Inflammatory macrophage treated with lipopolysaccharide for 4 hours (primary cell): Measurements from ENCODE around the gene SNX25.
"Not testable (repeated sequence)": the region's sequence is repeated elsewhere in the genome, so short reads cannot be mapped to it uniquely, and the experiment has no call there.

Experiments used
- DNase-seq: peaks from one replicate; pipeline ENCODE4 v3.0.0-alpha.2; 2020

Gene SNX25

GRCh38 chr4:185311113-185311888 is 101.9 kb downstream of the SNX25 start:
- DNase-seq, result no peak

DNA sequence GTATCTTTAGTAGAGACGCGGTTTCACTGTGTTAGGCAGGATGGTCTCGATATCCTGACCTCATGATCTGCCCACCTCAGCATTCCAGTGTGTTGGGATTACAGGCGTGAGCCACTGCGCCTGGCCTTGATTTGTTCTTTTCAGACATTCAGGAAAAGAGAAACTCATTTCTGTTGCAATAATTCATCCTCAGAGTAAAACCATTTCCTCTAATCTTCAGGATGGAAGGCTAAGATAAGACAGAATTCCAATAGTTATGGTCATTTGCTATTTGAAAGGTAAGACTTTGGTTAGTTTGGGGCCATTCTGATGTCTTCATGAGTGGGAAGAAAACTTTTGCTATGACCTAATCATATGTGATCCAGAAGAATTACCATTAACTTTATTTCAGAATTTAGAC is 103.3 kb downstream of the SNX25 start:
- DNase-seq, result no peak

DNA sequence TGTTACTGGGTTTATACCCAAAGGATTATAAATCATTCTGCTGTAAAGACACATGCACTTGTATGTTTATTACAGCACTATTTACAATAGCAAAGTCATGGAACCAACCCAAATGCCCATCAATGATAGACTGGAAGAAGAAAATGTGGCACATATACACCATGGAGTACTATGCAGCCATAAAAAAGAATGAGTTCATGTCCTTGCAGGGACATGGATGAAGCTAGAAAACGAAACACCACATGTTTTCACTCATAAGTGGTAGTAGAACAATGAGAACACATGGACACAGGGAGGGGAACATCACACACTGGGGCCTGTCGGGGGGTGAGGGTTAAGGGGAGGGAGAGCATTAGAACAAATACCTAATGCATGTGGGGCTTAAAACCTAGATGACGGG is 108.1 kb downstream of the SNX25 start:
- DNase-seq, result not testable (repeated sequence)

DNA sequence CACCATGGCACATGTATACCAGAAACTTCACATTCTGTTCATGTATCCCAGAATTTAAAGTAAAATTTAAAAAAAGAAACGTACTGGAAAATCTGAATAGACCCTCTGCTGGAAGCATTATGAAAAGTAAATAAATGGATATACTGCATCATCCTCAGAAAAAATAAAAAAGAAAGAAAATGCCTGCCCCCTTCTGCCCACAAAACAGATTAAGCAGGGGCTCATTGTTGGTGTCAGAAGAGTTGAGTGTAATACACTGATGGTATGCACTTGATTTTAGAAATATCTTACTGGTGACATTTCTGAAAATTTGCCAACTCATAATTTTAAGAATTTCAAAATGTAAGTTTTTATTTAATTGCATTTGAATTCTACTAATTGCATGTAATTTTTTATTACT is 108.5 kb downstream of the SNX25 start:
- no peak for DNase-seq

GRCh38 chr4:185318679-185319078 is 109.3 kb downstream of the SNX25 start:
- DNase-seq, result no peak

- DNase-seq, result no peak
Observed at GRCh38 chr4:185322803-185323202, 113.4 kb downstream of the SNX25 start.

DNA sequence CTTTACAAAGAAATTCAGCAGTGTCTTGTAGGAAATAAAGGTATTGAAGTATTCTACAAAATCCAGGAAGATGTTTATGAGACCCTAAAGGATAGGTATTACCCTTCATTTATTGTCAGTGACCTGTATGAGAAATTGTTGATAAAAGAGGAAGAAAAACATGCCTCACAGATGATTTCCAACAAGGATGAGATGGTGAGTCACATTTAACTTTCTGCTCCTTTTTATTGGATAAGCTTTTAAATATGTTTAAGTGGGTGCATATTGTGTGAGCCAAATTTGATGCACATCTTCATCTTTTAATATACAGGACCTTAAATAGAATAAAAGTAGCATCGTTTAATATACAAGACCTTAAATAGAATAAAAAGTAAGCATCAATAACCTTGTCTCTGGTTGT is 114.2 kb downstream of the SNX25 start:
- DNase-seq, result no peak

DNA sequence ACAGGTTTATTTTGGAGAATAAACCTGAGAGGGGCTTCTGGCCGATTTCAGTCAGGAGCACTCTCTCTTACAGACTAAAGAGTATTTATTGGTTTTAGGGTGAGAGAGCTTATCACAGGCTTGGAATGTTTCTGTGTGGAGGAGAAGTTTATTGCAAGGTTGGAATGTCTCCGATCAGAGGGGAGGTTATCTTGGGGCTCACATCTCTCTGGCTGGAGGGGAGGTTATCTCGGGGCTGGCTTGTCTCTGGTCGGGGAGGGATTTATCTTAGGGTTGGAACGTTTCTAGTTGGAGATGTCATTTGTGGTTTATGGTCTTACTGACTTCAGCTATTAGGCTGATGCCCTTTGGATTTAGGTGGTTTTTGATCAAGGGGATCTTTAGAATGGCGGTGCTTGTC is 115.0 kb downstream of the SNX25 start:
- not testable (repeated sequence) for DNase-seq

DNA sequence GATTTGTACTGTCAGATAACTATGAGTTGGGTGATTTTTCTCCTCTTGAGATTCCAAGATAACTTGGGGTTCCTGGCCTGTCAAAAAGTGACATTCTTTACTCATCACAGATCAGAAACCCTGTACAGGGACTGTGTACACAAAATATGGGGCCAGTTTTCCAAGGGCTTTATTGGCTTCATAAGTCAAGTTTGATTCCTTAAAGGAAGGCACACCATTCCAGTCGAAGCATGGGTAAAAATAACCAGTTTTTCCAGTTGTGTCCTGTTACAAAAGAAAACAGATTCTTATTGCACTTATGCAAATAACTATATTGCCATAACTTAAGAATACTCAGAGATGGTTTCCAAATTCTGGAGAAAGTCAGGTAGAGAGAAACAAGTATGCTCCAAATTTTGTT is 116.3 kb downstream of the SNX25 start:
- DNase-seq, result not testable (repeated sequence)

DNA sequence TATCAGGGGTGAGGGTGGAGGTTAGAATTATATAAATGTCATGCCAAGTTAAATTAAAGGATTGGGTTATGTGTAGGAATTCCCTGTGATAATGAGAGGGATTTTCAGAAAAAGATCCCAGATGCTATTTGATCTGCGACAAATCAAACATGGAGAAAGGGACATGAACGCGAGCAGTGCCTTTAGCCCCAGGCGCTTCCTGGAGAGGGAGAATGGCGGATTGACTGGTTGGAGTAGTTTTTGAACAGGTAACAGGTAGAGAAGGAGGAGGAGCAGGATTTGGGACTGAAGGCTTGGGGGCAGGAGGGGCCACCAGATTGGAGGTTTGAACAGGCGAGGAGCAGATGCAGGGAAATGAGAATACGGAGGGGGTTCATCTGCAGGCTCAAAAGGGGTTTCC is 119.2 kb downstream of the SNX25 start:
- no peak for DNase-seq

DNA sequence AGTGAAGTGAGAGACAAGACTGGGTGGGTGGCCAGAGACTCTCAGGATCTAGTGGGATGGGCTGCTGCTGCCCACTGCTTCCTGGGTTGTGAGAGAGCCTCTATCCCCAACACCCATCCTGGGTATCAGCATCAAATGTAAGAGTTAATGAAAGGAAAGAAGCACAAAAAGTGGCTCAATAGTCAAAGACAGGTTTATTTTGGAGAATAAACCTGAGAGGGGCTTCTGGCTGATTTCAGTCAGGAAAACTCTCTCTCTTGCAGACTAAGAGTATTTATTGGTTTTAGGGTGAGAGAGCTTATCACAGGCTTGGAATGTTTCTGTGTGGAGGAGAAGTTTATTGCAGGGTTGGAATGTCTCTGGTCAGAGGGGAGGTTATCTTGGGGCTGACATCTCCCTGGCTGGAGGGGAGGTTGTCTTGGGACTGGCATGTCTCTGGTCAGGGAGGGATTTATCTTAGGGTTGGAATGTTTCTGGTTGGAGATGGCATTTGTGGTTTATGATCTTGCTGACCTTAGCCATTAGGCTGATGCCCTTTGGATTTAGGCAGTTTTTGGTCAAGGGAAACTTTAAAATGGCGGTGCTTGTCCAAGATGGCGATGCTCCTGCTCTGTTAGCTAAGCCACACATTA is 120.6 kb downstream of the SNX25 start:
- DNase-seq, result not testable (repeated sequence)

GRCh38 chr4:185332575-185333464 is 123.4 kb downstream of the SNX25 start:
- DNase-seq, result no peak

GRCh38 chr4:185334326-185334725 is 124.9 kb downstream of the SNX25 start:
- DNase-seq, result no peak

DNA sequence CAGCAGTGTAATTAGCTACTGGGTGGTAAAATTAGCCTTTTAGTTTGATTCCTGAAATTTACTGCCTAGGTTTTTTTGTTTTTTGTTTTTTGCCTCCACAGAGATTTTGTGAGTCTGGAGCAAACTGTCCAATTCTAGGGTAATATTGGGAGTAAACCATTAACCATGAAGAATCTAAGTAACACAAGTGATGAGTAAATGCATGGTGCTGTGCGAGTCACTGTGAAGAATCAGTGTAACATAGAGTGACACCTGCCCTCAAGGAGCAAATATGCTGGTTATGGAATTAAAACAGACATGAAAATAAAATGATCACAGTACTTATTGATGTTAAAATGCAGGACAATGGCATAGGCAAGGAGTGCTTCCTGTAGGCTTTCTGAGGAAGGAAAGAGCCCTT is 126.2 kb downstream of the SNX25 start:
- DNase-seq, result no peak

DNA sequence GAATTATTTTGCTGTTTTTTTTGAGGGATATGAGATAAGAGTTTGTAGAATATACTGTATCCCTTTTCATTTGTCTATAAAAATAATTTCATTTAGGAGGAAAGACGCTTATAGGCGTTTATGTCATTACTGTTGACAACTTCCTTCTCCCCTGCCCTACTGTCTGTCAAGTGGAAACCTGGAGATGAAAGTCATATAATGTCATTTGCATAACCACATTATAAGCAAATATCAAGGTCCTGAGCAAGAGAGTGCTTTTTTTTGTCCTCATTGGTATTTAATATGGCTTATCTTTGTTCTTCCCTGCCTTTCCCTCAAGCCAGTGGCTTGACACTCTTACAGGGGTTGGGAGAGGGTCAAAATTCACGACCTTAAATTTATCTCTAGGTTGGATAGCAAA is 130.5 kb downstream of the SNX25 start:
- DNase-seq, result no peak

DNA sequence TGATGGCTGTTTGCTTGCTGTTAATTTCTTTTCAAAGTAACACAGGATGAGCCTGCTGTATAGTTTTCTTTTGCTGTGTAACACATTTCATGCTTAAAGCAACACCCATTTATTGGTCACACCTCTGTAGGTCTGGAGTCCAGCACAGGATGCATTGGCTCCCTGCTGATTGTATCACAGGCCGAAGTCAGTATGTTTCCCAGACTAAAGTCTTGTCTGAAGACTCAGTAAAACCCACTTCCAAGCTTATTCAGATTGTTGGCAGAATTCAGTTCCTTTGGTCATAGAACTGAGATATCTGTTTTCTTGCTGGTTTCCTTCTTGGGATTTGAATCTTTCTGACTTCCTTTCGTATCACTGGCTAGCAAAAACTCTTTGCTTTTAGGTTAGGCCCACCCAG is 132.0 kb downstream of the SNX25 start:
- no peak for DNase-seq

DNA sequence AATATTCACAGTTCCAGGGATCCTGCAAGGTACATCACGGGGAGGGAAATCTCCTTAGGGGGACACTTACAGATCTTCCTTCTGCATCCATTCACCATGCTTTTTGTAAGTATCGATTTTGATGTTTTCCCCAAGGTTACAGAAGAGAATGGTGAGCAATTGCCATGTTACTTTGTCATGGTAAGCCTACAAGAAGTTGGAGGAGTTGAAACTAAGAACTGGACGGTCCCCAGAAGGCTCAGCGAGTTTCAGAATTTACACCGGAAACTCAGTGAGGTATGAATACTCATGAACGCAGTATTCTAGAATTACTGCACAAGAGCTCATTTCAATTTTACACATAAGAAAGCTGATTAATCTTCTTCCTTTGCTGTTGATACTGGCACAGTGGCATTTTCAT is 132.4 kb downstream of the SNX25 start:
- no peak for DNase-seq

GRCh38 chr4:185343726-185344581 is 134.6 kb downstream of the SNX25 start:
- no peak for DNase-seq

- no peak for DNase-seq
Observed at GRCh38 chr4:185344743-185345538, 135.5 kb downstream of the SNX25 start.

- no peak for DNase-seq
Observed at GRCh38 chr4:185346975-185347601, 137.7 kb downstream of the SNX25 start.

- no peak for DNase-seq
Observed at GRCh38 chr4:185351691-185352090, 142.3 kb downstream of the SNX25 start.
